GM18511 (cell line): ENCODE measurements around the gene TMPRSS13.

Experiments used
- ATAC-seq: cut with Tn5 transposase; IDR thresholded peaks from one replicate; pipeline ENCODE4 v1.9.1; 2021; ENCODE audit warnings: mild to moderate bottlenecking, moderate library complexity; ENCODE audit not compliant: unreplicated experiment

TMPRSS13 gene

GRCh38 chr11:117914398-117914761 is 14.8 kb downstream of the TMPRSS13 start:
- ATAC-seq: no peak

DNA sequence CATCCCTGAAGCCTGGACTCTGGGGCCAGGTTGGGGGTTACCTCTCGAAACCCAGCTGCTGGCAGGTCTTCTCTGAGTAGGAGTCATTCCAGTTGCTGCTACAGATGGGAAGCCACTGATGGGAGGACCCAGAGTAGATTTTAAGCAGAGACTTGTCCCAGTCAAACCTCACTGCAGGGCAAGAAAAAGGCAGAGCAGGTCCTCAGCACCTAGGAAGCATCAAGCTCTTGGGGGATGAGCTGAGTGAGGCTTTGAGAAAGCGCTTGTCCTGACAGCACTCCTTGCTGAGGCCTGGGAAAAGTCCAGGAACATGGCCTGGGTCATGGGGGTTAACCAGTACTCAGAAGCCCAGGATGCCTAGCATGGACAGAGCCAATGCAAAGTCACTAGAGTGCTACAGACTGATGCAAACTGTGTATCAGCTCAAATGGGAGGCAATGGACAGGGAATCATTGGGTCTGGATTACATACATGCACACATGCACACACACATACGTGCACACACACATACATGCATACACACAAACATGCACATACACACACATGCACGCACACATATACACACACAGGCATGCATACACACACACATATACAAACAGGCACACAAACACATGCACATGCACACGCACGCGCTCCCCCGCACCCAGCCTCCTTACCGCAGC is 15.3 kb downstream of the TMPRSS13 start:
- ATAC-seq: no peak

DNA sequence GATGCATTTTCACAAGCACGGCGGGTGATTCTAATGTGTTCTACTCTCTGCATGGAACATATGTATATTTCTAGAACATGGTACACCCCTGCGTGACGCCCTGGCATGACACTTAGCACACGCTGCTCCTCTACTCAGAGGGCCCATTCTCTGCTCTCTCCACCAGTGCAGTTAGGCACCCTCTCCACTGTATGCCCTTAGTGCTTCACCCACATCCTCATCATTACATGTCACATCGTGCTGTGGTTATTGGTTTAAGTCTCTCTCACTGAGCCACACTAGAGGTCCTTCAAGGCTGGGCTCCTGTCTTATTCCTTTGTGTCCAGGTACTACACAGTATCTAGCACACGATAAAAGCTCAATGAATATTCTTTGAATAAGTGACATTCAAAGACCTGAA is 16.7 kb downstream of the TMPRSS13 start:
- no peak for ATAC-seq

GRCh38 chr11:117911694-117912093 is 17.5 kb downstream of the TMPRSS13 start:
- ATAC-seq: no peak

- no peak for ATAC-seq
Observed at GRCh38 chr11:117910941-117911655, 18.1 kb downstream of the TMPRSS13 start.

DNA sequence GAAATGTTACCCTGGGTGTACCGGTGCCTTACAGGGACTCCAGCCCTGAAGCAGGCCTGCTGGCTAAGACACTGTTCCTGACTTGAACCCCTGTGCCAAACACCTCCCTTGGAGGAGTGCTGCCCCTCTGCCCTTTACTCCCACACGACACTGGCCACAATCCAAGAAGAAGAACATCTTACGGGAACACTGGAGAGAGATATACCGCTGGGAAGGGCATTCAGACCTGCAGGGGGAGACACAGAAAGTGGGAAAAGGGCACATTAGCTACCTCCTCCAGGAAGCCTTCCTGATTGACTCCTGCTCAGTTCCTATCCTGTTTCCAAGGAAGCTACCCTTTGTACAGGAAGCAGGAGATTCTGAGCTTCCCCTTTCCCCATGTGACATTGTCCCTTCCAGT is 18.7 kb downstream of the TMPRSS13 start:
- no peak for ATAC-seq

DNA sequence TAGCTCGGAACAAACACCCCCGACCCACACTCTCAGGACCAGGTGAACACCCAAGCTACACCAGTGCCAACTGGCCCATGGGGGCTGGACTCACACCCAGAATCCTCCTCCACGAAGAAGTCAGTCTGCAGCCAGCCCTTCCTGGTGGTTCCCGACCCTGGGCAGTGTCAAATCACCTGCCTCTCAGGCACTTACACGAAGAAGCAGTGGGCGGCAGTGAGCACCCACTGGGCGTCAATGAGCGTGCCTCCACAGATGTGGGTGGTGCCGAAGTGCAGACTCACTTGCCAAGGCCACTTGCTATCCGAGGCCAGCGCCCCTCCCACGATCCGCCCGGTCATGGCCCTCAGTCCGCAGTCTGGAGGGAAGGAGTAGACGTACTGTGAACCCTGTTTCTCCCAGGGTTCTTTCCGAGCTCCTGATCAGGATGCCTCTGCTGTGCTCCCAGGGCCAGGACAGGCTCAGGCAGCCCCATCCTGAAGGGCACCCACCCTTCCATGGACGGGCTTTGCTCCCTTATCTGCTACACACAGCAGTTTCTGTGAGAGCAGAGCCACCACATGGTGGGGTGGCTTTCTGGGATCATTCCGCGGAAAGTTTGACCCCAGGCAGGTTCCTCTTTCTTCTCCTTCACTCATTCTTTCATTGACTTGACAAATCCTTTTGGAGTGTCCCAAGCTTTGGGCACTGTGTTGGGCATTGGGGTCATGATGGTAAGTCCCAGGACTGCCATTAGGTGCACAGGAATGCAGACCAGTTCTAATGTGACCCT is 19.4 kb downstream of the TMPRSS13 start:
- no peak for ATAC-seq

DNA sequence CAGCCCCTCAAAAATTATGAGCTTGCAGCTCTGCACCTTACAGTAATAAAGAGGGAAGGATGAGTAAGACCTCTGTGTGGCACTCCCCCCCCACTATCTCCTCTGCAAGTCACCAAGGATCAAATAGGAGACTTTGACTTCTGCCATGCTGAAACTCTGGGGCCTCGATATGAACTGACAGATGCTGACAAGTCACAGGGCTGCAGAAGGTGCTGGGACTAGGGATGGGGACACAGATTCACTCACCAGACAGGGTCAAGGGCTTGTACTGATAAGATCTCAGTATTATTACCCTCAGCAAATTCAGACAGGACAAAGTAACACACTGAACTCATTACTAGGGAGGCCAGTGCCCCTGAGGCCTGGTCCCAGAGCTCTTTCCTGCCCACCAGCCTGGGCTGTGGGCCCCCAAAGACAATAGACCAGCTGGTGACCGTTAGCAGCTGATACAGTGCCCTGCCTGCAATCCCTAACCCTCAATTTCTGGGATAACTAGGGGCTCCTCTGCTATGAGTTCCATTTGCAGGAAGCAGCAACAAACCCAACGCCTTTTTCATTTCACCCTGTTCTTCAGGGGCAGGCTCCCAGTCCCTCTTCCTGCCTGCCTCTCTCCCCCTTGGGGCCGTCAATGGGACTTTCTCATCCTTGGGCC is 20.1 kb downstream of the TMPRSS13 start:
- no peak for ATAC-seq

GRCh38 chr11:117908109-117908895 is 20.9 kb downstream of the TMPRSS13 start:
- no peak for ATAC-seq

DNA sequence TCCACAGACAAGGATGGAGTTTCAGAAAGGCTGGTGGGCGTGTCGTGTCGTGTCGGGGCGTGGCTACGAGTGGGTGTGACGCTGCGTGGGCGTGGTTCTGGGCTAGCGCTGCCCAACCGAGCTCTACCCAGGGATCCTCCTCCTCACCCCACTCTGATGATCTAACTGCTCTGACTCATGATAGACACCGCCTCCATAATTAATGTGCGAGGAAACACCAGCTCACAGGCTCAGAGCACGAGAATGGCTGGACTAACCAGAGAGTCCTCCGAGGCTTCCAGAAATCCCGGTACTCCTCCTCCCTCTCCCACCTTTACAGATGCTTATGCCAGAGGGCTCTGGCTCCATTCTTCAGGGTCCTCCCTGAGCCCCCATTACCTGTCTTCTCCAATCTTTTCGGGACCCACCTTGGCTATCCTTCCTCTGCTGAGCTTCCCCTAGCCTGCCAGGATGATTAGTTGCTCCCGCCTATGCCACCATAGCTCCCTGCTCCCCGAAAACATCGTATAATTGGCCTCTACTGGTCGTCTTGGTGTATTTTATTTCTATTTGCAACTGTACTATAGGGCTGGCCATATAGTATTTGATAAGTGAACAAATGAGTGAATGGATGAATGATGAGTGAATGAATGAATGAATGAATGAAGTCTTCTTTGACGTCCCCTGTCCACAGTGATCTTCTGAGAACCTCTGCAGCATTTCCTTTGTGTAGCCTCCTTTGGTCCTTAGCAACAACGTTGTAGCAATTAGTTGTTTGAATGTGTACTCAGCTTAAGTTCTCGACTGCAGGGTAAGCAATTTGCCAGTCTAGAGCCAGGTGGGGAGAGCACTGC is 21.7 kb downstream of the TMPRSS13 start:
- ATAC-seq: peak; percentile 76

GRCh38 chr11:117906710-117907109 is 22.5 kb downstream of the TMPRSS13 start:
- no peak for ATAC-seq

GRCh38 chr11:117906126-117906525 is 23.1 kb downstream of the TMPRSS13 start:
- ATAC-seq: no peak

DNA sequence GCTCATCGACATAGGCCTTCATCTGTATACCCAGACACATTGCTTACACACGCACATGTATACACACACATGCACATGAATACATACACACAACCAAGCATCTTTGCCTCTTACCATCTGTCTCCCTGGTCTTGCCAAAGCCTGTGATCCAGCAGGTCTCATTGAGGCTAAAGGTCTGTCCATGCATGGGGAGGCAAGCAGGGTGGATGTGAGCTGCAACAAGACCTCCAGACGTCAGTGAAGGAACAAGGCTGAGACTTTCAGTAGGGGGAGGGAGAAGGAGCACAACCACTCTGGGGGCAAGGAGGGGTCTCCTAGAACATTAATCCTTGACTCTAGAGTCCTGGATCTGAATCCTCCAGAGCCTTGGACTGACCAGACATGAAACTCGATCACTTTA is 23.7 kb downstream of the TMPRSS13 start:
- no peak for ATAC-seq

DNA sequence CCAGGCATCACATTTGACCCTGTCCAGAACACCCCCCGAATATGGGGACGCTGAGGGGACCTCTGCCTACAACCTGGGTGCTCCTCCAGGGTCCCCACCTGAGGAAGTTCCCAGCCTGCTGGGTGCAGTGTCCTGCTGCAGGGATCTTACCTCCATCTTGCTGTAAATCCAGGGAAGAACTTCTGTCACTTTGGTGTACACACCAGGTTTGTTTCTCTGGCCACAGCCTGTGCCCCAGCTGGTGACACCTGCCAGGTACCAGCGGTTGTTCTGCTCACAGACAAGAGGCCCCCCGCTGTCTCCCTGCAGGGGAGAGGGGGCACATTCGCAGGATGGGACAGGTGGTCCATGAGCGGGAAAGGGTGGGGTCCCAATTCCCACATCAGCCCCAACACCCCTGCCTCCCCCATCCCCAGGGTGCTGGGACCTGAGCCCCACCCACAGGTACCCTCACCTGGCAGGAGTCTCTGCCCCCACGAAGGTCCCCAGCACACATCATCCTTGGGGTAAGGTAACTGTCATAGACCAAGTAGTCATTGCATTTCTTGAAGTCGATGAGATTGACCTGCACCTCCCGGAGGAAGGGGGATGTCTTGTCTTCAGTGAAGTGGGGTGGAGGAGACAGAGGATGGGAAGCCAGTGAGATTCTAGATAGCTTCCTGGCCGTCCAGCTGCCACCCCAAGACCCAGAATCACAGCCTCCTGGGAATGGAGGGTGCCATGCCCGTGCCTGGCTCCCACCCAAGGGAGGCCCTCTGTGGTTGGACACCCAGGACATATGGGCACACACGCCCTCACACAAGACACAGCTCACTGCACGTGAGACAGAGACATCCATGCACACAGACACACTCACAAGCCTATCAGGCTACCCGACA is 25.5 kb downstream of the TMPRSS13 start:
- ATAC-seq: no peak

- ATAC-seq: no peak
Observed at GRCh38 chr11:117902001-117902845, 27.0 kb downstream of the TMPRSS13 start.

- no peak for ATAC-seq
Observed at GRCh38 chr11:117901601-117902000, 27.6 kb downstream of the TMPRSS13 start.

DNA sequence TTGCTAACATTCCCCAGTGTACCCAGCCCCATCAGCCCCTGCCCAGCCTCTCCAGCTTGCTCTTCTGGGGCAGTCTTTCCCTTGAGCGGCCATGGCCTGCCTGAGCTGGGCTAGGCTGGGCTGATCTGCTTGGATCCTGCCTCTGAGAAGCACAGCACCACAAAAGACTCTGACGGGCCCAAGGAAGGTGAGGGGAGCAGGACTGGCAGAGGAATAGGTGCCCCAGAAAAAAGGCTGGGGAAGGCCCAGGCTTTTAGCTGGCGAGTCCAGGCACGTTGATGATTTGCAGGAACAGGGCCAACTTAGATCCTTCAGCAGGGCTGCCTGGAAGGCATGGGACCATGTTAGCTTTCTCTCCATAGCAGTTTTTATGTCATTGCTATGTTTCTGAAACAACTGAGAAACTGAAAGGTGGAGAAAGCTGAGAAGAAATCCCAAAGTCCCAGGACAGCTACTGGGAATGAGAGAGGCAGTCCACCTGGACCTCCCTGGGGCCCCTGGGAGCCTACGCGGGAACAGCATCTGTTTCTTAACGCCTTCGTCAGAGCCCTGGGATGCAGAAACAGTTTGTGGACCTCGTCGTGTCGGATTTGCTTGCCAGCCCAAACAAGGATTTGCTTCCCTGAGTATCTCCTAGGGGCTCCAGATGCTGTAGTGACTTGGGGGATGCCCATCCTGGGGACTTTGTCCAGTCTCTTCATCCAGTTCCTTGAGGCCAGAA is 28.3 kb downstream of the TMPRSS13 start:
- ATAC-seq: no peak
